ENCODE measurements around the gene RPP14.

Gene RPP14

GRCh38 chr3:58358808-58359207, 52.8 kb downstream of the RPP14 start:
- no peak for DNase-seq

GRCh38 chr3:58359621-58360020, 53.6 kb downstream of the RPP14 start:
- no peak for DNase-seq

- DNase-seq: no peak
Measured at GRCh38 chr3:58361866-58362265, 55.8 kb downstream of the RPP14 start.

DNA sequence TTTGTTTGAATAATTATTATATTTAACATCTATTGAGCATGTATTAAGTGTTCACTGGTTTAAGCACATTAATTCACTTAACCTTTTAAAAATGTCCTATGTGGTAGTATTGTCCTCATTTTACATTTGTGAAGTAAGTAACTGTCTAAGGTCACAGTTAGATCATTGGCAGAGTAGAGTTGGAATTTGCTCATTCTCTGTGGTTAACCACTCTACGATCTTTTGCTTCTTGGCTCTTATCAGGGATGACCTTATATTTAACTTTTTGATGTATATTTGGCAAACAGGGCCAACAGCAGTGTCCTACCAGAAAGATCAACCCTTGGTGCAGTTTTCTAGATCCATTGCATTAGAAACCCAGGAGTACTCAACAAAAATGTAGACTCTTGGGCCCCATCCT, 60.7 kb downstream of the RPP14 start:
- no peak for DNase-seq

- no peak for DNase-seq
Measured at GRCh38 chr3:58369038-58369437, 63.0 kb downstream of the RPP14 start.
